Epithelial cell of proximal tubule (primary cell): Measurements from ENCODE around the gene OR6C65. TPM values are rescaled to one million over a fixed set of nuclear protein-coding genes. Genes with fewer than 3 reads are reported as not detected.
"Not testable (repeated sequence)": the region's sequence is repeated elsewhere in the genome, so short reads cannot be mapped to it uniquely, and the experiment has no call there.

Experiments used
- DNase-seq: peaks from one replicate; pipeline ENCODE4 v3.0.0-alpha.2; 2011; ENCODE audit warnings: low read depth
- H3K4me3 ChIP-seq: 2 replicates; pipeline ENCODE4 v1.5.1; 2011; ENCODE audit warnings: low read depth, mild to moderate bottlenecking, low read length
- CTCF ChIP-seq: conservative IDR thresholded peaks from 2 replicates; pipeline ENCODE4 v1.5.1; 2012; ENCODE audit warnings: low read depth, mild to moderate bottlenecking, low read length
- total RNA-seq: library from RNA; depleted of rRNA; stranded (reverse); fragments of >200 nt; gene quantifications from 2 replicates; pipeline ENCODE4 v1.2.3, GENCODE V29; 2015

Gene OR6C65
- not detected in 2 replicates for total RNA-seq

GRCh38 chr12:55400229-55400628, at the start of gene OR6C65:
Gene OR6C65 (plus strand): TSS chr12:55400529. CDS start chr12:55400529, 0 bp downstream.
- TF ChIP-seq CTCF = no peak
- no peak within 1 kb of the TSS for H3K4me3 ChIP-seq
- no peak for DNase-seq

GRCh38 chr12:55355338-55355737, 45.0 kb upstream of the OR6C65 start:
- not testable (repeated sequence) for DNase-seq, H3K4me3 ChIP-seq

GRCh38 chr12:55362675-55363074, 37.7 kb upstream of the OR6C65 start, which contains the start of gene OR6C75:
Gene OR6C75 (plus strand): TSS chr12:55362975. CDS start chr12:55365111, 2,136 bp downstream.
- no peak for TF ChIP-seq CTCF
- H3K4me3 ChIP-seq = no peak within 1 kb of the TSS

GRCh38 chr12:55365086-55365485, 35.2 kb upstream of the OR6C65 start:
- DNase-seq = no peak
- TF ChIP-seq CTCF = no peak
- no peak overlapping the region for H3K4me3 ChIP-seq

More at GRCh38 chr12:55362675-55363074, 37.7 kb upstream of the OR6C65 start, which contains the start of gene OR6C75:
- DNase-seq = no peak

- H3K4me3 ChIP-seq = no peak overlapping the region
- no peak for TF ChIP-seq CTCF
- no peak for DNase-seq
These were observed 27.8 kb upstream of the OR6C65 start for GRCh38 chr12:55372521-55372920.

GRCh38 chr12:55385891-55386290, 14.4 kb upstream of the OR6C65 start:
- DNase-seq = no peak
- H3K4me3 ChIP-seq = no peak overlapping the region
- no peak for TF ChIP-seq CTCF

- no peak for TF ChIP-seq CTCF
- H3K4me3 ChIP-seq = no peak overlapping the region
- DNase-seq = no peak
These were observed 8.1 kb upstream of the OR6C65 start for GRCh38 chr12:55392032-55392795.
